ENCODE measurements around the gene BRD9.

BRD9 gene

DNA sequence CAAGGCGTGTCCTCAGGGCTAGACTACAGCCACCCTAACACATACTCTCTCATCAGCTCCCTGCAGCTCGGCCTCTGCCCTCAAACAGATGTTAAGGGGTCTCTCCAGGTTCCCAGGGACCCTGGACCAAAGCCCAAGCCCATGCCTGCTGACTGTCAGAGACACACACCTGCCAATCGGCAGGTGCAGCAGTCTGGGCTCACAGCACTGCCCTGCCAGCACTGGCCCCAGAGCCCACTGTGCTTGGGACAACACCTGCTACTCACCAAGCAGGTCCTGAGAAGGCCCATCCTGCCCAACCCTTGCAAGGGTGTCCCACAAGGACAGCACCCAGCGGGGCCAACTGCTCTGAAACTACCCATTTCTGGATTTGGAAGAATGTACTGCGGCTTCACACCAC is 21.6 kb downstream of the BRD9 start:
- no peak for TF ChIP-seq POLR2A (IDR thresholded peaks at IDR 0.05; ENCODE audit: low read depth, low read length)
- DNase-seq (ENCODE audit: insufficient read length, low spot score) (no peak), FAIRE-seq (no peak)

GRCh38 chr5:868428-869135 is 24.0 kb downstream of the BRD9 start:
- FAIRE-seq (no peak), DNase-seq (ENCODE audit: insufficient read length, low spot score) (no peak)
- no peak for TF ChIP-seq POLR2A (IDR thresholded peaks at IDR 0.05; ENCODE audit: low read depth, low read length)

- FAIRE-seq, result no peak
- no peak for DNase-seq (ENCODE audit: insufficient read length, low spot score)
- TF ChIP-seq POLR2A (IDR thresholded peaks at IDR 0.05; ENCODE audit: low read depth, low read length), result no peak
Observed at GRCh38 chr5:867300-867870, 25.2 kb downstream of the BRD9 start.

DNA sequence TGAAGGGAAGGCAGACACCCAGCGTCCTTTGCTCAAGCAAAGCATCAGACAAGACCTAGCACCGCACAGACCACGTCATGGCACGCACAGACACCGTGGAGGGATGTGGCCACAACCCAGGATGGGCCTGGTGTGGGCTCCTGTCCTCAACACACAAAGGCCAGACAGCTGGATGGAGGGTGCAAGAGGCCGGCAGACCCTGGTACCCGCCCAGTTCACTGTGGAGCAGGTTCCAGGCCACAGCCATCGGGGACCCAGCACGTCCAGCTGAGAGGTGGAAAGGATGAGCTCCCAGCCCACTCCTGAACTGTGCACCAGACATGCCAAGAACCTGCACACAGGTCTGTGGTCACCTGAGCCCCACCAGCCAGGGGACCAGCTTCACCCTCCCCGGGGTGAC is 26.8 kb downstream of the BRD9 start:
- no peak for FAIRE-seq
- no peak for TF ChIP-seq POLR2A (IDR thresholded peaks at IDR 0.05; ENCODE audit: low read depth, low read length)
- no peak for DNase-seq (ENCODE audit: insufficient read length, low spot score)

- DNase-seq (ENCODE audit: insufficient read length, low spot score) (no peak), FAIRE-seq (no peak)
- TF ChIP-seq POLR2A (IDR thresholded peaks at IDR 0.05; ENCODE audit: low read depth, low read length), result no peak
Observed at GRCh38 chr5:865168-865521, 27.5 kb downstream of the BRD9 start.

DNA sequence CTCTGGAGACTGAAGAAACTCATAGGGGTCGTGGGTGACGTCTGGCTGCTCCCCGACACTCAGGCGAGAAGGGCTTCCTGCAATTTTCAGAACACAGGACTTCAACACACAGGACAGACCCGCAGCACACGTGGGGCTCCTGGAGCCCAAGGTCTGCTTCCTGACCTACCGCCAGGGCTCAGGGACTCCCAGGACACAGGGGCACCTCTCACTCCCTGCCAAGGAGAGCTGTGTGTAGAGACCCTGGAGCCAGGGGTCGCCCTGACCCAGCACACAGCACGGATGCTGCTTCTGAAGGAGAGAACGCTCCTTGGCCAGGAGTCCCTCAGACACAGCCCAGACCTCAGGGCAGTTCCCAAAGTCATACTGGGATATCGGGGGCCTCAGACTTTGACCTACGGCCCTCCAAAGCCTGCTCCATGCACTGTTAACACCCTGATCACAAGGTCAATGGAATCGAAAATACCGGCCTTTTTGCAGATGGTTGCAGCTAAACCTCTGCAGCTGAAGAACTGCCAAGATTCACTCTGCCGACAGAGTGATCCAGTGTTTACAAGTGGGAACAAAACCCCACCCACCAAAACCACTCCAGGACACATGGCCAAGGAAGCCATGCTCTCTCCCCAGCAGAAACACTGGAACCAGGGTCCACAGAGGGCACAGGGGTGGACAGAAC is 28.0 kb downstream of the BRD9 start:
- FAIRE-seq, result no peak
- no peak for DNase-seq (ENCODE audit: insufficient read length, low spot score)
- TF ChIP-seq POLR2A (IDR thresholded peaks at IDR 0.05; ENCODE audit: low read depth, low read length), result no peak

GRCh38 chr5:863244-863805 is 29.3 kb downstream of the BRD9 start:
- DNase-seq (ENCODE audit: insufficient read length, low spot score) (no peak), FAIRE-seq (no peak)
- TF ChIP-seq POLR2A (IDR thresholded peaks at IDR 0.05; ENCODE audit: low read depth, low read length), result no peak

DNA sequence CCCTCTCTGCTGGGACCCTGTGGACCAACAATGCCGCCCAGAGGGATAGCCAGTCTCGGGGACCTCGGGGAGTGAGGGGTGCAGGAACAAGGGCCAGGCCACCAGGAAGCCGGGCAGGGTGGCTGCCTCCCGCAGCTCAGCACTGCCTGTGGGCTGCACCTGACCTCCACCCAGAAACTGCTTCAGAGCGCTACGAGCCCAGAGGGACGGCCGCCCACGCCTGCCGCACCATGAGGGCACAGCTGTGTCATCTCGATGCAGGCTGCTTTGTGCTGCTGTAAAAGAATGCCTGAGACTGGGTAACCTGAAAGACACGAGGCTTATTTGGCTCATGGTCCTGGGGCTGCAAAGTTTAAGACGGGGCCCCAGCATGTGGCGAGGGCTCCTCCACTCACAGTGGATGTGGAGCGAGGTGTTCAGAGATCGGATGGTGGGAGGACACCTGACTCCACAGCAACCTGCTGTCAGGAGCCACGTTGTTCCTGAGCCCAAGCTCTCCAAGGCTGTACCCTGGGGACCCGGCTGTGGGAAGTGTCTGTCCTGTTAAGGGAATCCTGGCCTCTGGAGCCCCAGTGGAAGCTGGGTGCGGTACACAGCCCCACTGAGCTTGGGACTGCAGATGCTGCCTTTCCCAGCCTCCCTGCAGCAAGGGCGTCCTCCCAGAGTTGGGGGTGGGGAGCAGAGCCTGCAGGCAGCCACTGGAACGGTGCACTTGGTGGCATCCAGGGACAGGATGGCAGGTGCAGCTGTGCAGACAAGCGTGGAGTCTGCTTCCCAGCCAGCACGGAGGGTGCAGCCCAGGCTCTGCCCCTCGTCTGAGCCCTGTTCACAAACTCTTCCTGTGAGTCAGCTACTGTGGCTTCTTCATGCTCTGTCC is 30.0 kb downstream of the BRD9 start:
- no peak for TF ChIP-seq POLR2A (IDR thresholded peaks at IDR 0.05; ENCODE audit: low read depth, low read length)
- no peak for FAIRE-seq
- DNase-seq (ENCODE audit: insufficient read length, low spot score), result peak; percentile 43

- FAIRE-seq (no peak), DNase-seq (ENCODE audit: insufficient read length, low spot score) (no peak)
- TF ChIP-seq POLR2A (IDR thresholded peaks at IDR 0.05; ENCODE audit: low read depth, low read length), result no peak
Observed at GRCh38 chr5:861442-862366, 30.9 kb downstream of the BRD9 start.

DNA sequence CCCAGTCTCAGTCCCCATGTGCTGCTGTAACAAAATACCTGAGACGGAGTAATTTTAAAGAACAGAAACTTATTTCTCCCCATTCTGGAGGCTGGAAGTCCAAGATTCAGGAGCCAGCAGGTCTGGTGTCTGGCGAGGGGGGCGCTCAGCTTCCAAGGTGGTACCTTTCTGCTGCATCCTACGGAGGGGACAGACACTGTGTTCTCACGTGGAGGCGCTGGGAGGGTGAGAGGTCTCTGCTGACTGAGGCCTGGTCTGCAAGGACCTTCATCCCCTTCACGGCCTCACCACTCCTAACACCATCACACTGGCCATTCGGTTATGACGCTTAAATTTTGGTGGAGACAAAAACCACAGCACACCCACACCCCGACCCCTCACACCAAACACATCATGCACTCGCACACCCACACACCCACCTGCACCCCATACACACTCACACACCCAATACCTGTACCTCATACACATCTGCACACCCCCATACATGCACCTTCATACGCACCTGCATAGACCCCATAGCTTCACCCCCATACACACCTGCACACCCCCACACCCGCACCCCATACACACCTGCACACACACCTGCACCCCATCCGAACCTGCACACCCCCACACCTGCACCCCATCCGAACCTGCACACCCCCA is 32.0 kb downstream of the BRD9 start:
- TF ChIP-seq POLR2A (IDR thresholded peaks at IDR 0.05; ENCODE audit: low read depth, low read length), result no peak
- DNase-seq (ENCODE audit: insufficient read length, low spot score) (no peak), FAIRE-seq (no peak)

DNA sequence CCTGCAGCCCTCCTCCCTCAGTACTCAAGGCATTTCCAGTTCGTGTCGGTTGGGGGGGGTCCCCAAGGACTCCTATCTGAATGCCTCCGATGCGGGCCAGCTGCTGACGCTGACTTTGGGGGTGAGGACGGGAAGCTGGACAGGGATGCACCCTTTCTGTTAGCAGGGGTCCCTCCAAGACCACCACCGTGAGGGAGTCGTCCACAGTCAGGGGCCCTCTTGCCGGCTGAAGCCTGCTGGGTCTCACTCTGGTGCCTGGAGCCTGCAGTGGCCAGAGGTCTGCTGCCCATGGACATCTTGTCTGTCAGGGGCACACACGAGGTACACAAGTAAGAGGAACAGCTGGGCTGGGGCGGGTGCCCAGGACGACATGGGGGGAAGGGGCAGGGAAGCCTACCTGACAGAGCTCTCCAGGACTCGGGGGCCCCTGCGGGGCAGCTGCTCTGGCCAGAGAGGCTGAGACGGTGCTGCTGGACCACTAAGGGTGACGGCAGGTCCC is 32.8 kb downstream of the BRD9 start:
- FAIRE-seq, result no peak
- DNase-seq (ENCODE audit: insufficient read length, low spot score), result no peak
- TF ChIP-seq POLR2A (IDR thresholded peaks at IDR 0.05; ENCODE audit: low read depth, low read length), result no peak

DNA sequence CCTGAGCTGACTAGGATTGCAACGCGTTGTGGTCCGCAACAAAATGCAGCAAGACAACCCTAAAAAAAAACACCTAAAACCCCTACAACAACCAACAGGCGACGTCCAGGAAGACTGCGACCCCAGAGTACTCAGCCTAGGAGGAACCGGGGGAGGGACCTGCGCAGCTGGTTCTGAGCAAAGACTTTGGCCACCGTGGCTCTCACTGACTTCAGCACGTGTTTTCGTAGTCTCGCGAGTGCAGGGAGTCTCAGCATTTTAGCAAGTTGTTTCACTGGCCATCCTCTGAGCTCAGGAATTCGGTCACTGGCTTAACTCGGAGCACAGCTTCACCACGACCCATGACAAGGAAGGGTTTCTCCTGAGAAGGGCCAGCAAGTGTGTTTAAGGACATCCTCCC is 33.2 kb downstream of the BRD9 start:
- FAIRE-seq, result no peak
- TF ChIP-seq POLR2A (IDR thresholded peaks at IDR 0.05; ENCODE audit: low read depth, low read length), result no peak
- DNase-seq (ENCODE audit: insufficient read length, low spot score), result no peak

Measured in H54 (cell line).